HCEC 1CT (cell line): Measurements from ENCODE around the gene SNX15.
A peak's percentile ranks its signal among the peaks of the same experiment; 100 is the strongest.
"Not testable (repeated sequence)": the region's sequence is repeated elsewhere in the genome, so short reads cannot be mapped to it uniquely, and the experiment has no call there.

ENCODE experiments used
- DNase-seq: peaks from one replicate; pipeline ENCODE4 v3.0.0-alpha.2; 2017

Gene SNX15

DNA sequence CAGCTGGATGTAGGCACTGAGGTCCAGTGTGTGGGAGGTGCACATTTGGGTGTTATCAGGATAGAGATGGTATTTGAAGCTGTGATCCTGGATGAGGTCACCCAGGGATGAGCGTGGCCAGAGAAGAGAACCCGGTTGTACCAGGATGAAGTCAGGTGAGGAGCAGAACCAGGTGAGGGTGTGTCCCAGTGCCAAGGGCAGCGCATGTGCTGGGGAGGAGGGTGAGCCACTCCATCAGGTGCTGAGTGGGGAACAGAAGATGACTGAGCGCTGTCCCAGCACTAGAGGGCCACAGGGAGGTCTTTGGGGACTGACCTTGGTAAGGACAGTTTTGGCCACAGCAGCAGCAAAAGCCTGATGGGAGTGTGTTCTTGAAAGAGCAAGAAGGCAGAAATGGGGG, 10.5 kb upstream of the SNX15 start:
- no peak for DNase-seq

DNA sequence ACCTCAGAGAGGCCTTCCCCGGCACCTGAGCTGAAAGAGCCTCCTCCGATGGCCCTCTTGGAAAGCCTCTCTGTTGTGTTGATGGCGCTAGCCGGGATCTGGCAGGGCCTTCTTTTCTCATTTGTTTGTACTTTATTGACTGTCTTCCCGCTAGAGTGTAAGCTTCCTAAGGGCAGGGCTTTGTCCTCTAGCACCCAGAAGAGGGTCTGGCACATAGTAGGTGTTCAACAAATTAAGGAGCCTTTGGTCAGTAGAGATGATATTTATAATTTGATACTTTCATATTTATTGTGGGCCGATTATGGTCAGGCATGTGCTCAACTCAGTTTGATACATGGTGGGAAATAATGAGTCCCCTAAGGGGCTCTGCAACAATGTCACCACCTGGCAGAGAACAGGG, 9.3 kb upstream of the SNX15 start:
- DNase-seq = no peak

DNA sequence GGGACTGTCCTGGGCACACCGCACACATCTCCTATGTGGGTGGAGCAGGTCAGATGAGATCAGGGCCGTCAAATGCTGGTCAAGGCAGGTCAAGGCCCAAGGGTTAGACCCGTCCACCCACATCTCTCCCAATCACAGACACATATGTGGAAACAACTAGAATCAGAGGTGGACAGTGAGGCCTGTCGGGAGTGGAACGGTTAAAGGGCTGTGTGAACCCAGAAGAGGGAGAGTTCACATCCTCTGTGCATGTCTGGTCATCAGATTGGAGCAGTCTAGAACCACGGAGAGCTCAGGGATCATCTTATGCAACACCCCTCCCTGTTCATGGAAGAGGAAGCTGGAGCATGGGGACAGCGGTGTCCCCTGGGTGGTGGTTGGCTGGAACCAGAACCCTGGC, 7.4 kb upstream of the SNX15 start:
- DNase-seq = no peak

DNA sequence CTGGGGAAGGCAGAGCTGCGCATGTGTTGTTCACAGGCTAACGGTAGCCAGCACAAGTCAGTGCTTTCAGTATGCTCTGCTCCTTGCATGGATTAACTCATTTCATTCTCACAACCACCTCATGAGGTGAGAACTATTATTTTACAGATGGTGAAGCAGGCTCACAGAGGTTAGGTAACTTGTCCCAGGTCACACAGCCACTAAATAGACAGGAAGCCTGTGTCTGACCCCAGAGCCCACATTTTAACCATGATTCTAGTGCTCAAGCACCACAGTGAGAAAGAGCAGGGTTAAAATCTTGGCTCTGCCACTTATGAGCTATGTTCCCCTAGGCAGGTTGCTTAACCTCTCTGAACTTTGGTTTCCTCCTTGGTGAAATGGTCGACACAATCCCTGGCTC, 6.2 kb upstream of the SNX15 start:
- no peak for DNase-seq

DNA sequence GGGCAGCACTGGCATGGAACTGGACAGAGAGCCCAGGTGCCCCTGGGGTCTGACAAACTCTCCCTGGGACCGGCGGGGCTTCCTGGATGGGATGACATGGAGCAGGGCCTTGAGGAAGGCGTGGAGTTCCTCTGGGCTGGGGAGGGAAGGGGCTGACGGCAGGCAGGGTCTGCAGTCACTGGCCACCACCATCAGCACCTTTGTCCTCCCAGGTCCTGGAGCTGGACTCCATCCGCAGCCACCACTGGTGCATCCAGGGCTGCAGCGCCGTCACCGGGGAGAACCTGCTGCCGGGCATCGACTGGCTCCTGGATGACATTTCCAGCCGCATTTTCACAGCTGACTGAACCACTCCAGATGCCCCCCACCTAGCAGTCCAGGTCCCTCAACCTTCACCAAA, 5.7 kb upstream of the SNX15 start:
- DNase-seq = no peak

DNA sequence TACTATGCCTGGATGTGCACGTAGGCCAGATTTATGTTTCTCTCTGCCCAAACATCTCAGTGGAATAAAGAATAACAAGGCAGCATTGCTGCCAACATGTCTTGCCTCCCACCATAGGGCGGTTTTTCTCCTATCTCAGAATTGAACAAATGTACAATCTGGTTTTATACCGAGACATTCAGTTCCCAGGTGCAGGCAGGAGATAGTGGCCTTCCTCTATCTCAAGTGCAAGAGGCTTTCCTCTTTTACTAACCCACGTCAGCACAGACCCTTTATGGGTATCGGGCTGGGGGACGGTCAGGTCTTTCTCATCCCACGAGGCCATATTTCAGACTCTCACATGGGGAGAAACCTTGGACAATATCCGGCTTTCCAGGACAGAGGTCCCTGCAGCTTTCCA, 3.7 kb upstream of the SNX15 start:
- DNase-seq = not testable (repeated sequence)

DNA sequence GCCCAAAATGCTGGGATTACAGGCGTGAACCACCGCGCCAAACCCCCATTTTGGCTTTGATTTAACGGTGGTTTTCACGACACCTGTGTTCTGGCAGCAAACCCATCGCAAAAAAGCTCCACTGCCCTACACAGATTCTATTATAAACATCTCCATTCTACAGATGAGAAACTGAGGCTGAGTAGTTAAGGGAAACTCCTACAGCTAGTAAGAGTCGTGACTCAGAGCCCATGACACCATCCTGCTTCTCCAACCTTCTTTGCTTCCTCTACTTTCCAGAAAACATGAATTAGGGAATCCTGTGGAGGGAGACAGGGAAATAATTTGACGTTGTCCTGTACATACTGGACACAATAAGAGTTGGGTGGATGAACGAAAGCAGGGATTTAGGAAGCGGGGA, 429 bp upstream of the SNX15 start:
- peak; percentile 67 for DNase-seq

DNA sequence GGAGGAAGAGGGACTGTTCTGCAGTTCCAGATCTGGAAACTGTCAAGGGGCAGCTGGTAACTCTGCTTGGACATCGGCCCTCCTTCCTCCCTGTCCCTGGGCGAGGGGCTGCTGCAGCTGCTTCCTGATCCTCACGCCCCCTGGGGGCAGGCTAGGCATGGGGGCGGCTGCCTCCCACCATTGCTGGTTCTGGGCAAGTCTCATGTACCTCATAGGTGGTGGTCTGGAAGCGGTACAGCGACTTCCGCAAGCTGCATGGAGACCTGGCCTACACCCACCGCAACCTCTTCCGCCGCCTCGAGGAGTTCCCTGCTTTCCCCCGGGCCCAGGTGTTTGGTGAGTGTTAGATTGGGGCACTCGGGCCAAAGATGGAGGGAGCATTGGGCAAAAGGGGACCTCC, 5.0 kb downstream of the SNX15 start:
- no peak for DNase-seq

DNA sequence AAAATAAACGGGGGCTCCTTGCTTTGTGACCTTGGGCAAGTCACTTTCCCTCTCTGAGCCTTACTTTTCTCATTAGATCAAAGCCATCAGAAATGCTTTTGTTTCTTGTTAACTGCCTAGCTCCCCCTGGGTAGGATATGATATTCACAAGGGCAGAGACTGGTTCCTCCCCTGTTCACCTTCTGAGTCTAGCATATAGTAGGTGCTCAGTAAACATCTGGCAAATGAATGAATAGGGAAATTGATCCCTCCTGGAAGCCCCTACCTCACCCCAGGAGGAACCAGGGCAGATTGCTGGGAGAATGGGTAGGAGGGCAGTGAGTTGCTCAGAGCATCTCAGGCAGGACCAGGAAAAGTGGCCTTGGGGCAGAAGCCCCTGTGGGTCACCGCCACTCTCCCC, 7.2 kb downstream of the SNX15 start:
- no peak for DNase-seq

DNA sequence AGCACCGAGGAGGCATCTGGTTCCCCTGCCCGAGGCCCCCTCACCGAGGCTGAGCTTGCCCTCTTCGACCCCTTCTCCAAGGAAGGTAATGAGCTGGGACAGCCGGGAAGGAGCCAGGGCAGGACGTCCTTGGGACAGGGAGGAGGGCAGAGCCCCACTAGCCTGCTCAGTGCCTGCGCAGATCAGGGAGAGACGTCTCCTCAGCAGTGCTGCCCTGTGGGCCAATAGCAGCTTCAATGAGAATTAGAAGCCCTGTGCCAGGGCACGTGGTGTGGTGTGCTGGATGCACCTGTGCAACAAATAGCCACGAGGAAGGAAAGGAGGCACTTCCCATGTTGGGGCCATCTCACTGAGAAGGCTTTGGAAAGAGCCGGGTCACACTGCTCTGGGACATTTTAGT, 8.3 kb downstream of the SNX15 start:
- DNase-seq = no peak

DNA sequence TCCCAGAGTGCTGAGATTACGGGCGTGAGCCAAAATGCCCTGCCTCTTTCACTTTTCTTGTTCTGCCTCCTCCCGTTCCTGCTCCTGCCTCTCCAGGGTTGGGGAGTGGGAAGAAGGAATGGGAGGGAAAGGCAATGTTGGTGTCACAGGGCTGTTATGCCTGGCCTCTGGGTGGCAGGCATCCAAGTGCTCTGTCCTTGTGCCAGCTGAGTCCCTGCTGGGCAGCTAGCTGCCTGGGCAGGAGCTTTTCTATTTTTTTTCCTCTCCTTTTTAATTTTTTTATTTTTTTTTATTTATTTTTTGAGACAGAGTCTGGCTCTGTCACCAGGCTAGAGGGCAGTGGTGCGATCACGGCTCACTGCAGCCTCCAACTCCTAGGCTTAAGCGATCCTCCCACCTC, 9.7 kb downstream of the SNX15 start:
- no peak for DNase-seq

DNA sequence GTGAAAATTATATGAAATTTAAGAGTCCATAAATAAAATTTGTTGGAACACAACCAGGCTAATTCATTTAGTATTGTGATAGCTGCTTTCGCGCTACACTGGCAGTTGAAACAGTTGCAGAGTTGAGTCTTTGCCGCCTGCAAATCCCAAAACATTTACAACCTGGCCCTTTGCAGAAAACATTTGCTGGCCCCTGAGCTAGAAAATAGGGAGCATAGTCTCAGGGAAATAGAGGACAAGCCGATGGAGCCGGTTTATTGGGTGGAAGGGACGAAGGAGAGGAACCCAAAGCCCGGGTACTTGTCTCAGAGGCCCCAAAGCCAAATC, 13.2 kb downstream of the SNX15 start:
- DNase-seq = no peak

DNA sequence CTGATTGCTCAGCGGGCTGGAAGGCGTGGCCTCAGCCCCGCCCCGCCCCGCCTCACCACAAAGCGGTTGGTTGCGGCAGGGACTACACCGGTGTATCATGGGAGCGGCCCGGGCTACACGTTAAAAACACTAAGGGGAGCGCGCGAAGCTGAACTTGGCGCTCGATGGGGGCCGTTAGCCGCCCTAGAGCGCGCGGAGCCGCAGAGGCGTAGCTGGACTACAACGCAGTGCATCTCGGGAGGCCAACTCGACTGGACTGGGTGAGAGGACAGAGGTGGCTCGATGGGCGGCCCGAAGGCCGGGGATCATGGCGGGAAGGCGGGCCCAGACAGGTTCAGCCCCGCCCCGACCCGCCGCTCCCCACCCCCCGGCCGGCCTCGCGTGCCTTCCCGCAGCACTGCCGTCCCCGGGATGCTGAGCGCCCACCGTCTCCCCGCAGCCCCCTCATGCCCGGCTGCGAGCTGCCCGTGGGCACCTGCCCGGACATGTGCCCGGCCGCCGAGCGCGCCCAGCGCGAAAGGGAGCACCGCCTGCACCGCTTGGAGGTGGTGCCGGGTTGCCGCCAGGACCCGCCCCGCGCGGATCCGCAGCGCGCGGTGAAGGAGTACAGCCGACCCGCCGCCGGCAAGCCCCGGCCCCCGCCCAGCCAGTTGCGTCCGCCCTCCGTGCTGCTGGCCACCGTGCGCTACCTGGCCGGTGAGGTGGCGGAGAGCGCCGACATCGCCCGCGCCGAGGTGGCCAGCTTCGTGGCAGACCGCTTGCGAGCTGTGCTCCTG, 13.8 kb downstream of the SNX15 start, which contains the start of gene SAC3D1:
SAC3D1 (plus strand) TSS at position 364 of the 776 bp plus-strand sequence; CDS start at position 447, 83 bp downstream.
- DNase-seq = peak; percentile 96

DNA sequence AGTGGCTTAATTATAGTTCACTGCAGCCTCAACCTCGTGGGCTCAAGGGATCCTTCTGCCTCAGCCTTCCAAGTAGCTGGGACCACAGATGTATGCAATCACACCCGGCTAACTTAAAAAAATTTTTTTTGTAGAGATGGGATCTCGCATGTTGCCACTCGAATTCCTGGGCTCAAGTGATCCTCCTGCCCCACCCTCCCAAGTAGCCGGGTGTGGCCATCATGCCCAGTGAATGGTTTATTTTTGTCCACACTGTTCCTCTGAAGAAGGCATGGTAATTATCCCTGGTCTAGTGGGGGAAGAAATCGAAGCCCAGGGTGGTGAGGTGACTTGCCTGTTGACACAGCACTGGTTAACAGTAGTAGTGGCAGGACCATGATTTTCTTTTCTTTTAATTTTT, 15.7 kb downstream of the SNX15 start:
- DNase-seq = no peak

DNA sequence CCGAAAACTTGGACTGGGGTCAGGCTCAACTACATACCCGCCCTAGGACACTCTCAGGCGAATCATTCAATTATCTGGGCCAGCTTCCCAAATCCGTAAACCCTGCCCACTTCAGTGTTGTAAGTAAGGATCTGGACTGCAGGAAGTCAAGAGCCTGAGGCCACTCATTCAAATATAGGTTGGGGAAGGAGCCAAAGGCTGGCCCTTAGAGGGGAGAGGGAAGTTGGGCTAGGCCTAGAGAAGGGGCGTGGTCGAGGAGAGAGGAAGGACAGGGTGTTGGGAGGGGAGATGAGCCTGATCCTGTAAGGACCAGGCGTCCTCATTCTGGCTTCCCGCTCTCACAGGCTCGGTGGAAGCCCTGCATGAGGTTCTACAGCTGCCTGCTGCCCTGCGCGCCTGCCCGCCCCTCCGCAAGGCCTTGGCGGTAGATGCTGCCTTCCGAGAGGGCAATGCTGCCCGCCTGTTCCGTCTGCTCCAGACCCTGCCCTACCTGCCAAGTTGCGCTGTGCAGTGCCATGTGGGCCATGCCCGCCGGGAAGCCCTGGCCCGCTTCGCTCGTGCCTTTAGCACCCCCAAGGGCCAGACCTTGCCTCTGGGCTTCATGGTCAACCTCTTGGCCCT, 16.8 kb downstream of the SNX15 start:
- peak; percentile 63 for DNase-seq

DNA sequence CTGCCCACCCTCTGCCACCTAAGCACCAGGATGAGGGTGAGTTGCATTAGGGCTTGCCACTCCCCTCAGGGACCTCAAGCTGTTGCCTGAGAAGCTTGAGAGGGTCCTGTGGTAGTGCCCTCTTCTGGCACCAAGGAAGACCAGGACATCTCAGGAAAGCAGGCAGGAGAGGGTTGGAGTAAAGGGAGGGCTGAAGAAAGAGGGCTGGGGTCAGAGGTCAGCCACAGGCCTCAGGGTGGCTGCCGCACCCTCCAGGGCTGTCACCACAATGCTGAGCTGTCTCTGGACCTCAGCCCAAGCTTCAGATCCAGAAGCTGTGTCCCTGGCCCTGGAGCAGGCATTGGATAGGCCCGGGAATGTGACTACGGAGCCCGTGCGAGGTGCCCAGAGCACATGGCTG, 17.8 kb downstream of the SNX15 start:
- no peak for DNase-seq

DNA sequence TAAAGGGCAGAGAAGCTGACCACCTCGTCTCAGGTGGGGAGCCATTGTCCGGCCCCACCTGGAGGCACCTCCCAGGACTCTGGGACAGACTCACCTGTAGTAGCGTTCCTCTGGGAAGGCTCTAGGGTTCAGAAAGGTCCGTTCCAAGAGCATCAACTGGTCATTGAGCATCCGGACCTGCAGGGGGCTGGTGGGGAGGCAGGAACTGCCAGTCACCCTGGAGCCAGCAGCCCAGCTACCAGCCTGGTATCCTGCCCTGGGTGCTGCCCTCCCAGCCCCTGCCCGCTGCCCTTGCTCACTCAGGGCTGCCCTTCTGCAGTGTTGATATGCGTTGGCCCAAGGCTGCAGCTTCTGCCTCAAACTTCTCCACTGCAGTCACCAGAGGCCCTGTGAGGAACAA, 18.5 kb downstream of the SNX15 start:
- no peak for DNase-seq

DNA sequence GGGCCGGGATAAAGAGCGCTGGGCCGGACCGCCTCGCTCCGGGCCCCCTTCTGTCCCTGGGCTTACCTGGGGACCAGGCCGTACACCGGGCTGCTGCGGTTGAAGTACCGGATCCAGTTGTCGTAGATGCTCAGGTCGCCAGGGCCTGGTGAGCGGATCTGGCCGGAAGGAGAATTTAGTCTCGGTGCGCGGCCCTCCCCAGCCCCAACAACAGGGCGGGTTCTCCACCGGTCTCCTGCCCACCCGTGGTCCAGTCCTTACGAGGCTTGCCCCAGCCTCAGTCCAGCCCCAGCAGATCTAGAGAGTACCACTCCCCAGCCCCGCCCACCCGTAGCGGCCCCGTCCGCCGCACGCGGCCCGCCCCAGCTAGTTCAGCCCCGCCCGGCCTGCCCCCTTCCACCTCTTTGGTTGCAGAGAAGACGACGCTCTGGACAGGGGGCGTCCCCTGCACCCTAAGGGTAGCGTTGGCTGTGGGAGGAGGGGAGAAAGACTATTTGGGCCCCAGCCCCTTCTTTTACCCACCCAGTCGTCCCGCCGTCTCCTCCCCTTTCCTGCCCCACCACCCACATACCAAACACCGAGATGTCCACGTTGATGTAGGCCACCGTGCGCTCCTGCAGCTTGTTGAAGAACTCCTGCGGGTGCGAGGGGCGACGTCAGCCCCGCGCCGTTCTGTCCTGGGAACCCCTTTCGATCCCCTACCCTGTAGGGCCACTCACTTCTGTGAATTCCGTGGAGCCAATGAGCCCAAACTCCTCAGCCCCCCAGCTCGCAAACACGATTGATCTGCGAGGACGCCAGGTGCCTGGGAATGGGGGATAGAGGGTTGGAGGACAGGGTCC, 20.6 kb downstream of the SNX15 start:
- DNase-seq = no peak

DNA sequence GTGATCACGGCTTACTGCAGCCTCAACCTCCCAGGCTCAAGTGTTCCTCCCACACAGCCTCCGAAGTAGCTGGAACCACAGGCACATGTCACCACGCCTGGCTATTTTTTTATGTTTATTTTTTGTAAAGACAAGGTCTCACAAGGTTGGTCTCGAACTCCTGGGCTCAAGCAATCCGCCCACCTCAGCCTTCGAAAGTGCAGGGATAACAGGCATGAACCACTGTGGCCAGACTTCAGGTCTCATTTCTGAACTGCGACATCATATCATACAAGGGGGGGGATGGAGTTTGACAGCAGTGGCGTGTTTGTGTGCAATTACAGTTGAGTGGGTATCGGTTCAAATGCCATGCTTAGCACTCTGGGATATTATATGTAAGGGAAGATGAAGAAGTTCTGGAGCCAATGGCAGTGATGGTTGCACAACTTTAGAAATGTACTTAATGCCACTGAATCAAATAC, 24.2 kb downstream of the SNX15 start:
- DNase-seq = no peak

DNA sequence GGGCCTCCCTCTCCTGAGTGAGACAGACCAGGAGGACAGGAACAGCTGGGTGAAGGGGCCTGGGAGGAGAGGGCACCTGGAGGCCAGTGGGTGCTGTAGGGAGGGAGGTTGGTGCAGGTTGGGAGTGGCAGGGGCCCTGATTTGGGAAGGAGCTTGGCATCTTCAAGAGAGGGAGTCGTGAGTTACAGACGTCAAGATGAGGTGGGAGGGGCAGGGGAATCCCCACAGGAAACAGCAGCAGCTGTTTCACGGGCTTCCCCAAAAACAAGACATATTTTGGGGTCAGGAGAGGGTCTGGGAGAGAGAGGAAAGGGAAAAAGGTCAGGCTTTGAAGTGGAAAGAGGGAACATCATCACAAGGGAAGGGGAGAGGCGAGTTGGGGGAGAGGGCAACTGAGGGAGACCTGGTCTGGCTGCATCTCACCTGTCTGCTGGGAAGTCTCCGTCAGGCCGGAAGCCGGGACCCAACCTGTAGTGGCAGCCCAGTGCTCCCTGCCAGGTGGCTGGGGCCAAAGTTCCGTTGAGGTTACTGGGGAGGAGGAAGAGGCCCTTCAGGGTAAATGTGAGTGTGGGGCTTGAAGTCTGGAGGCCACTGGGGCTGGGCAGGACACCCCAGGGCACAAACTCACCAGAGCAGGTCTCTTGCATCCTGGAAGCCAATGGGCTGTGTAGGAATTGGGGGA, 26.7 kb downstream of the SNX15 start:
- no peak for DNase-seq

DNA sequence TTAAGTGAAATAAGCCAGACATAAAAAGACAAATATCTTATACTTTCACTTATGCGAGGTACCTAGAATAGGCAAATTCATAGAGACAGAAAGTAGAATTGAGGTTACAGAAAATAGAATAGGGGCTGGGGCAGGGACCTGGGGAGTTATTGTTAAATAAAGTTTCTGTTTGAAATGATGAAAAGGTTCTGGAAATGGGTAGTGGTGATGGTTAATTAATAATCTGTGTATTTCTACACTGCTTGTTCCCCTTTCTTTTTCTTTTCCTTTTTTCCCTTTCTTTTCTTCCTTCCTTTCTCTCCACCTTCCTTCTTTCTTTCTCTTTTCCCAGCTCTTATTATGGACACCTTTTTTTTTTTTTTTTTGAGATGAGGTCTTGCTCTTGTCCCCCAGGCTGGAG, 28.3 kb downstream of the SNX15 start:
- DNase-seq = no peak

DNA sequence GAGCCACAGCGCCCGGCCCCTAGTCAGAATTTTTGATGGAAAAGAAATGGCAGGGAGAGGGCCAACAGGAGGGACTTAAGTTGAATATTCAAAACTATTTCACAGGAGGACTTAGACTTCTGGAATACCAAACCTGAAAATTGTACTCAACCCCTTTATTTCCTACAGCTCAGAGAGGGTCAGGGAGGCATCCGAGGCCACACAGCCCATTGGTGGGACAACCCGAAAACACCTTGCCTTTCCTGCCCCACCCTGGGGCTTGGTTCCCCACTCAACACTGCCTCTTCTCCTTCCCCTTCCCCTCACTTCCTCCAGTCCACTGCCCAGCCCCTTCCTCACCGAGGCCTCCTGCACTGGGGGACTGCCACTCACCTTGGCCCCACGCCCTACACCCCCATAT, 29.8 kb downstream of the SNX15 start:
- no peak for DNase-seq

DNA sequence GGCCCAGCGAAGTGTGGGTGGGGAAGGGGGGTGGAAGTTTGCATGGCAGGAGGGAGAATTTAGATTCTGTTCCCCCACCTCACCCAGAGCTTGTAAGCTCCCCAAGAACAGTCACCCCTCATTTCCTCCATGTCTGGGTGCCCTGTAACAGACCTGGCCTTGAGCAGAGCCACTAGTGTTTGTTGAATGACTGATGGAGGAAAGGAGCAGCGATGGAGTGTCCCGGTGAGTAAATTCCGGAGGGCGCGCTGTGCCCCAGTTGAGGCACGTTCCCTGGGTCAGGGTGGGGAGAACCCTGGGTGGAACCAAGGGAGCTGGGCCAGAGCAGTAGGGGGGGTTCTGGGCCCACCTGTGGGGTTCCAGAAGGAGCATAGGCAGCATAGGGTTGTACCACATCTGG, 30.3 kb downstream of the SNX15 start:
- DNase-seq = no peak
